Liver (tissue), 9 donors: Measurements from ENCODE around the gene MIER1. TPM values are rescaled to one million over a fixed set of nuclear protein-coding genes. Genes with fewer than 3 reads are reported as not detected.

Experiments used
- DNase-seq: peaks from one replicate; pipeline ENCODE4 v3.0.0-alpha.2; 2017; ENCODE audit warnings: low spot score
- H3K27ac ChIP-seq, 2 donors: one replicate each; pipeline ENCODE4 v1.7.0; 2013; ENCODE audit warnings: inconsistent platforms in 2 of 2, low read length in 2 of 2, control low read depth in 1 of 2, low read depth in 1 of 2, mild to moderate bottlenecking in 1 of 2
- H3K27me3 ChIP-seq, 4 donors: one replicate each; pipeline versions ENCODE4 v1.6.1 to v1.7.0; 2013; ENCODE audit warnings: low read length in 3 of 4, inconsistent platforms in 1 of 4, mild to moderate bottlenecking in 1 of 4, moderate library complexity in 1 of 4; ENCODE audit not compliant: control insufficient read depth in 4 of 4, insufficient read depth in 4 of 4
- H3K36me3 ChIP-seq, 4 donors: one replicate each; pipeline versions ENCODE4 v1.6.1 to v1.7.0; 2013; ENCODE audit warnings: low read length in 3 of 4, mild to moderate bottlenecking in 3 of 4, low read depth in 1 of 4, moderate library complexity in 1 of 4; ENCODE audit not compliant: control insufficient read depth in 4 of 4, insufficient read depth in 3 of 4
- H3K4me1 ChIP-seq, 4 donors: one replicate each; pipeline versions ENCODE4 v1.6.1 to v1.7.0; 2013; ENCODE audit warnings: low read length in 3 of 4, mild to moderate bottlenecking in 3 of 4, moderate library complexity in 1 of 4; ENCODE audit not compliant: control insufficient read depth in 4 of 4, insufficient read depth in 4 of 4
- H3K4me3 ChIP-seq, 3 donors: one replicate each; pipeline versions ENCODE4 v1.6.1 to v1.7.0; 2013; ENCODE audit warnings: low read length in 3 of 3, control low read depth in 1 of 3, low read depth in 1 of 3, mild to moderate bottlenecking in 1 of 3
- H3K9ac ChIP-seq, 2 donors: one replicate each; pipeline ENCODE4 v1.7.0; 2013; ENCODE audit warnings: low read length in 2 of 2, mild to moderate bottlenecking in 2 of 2, moderate library complexity in 2 of 2, control low read depth in 1 of 2, low read depth in 1 of 2
- H3K9me3 ChIP-seq, 4 donors: one replicate each; pipeline versions ENCODE4 v1.6.1 to v1.7.0; 2013; ENCODE audit warnings: low read length in 3 of 4; ENCODE audit not compliant: control insufficient read depth in 4 of 4
- ATF3 ChIP-seq: IDR thresholded peaks from 2 replicates; pipeline ENCODE4 v1.6.1; 2016; ENCODE audit warnings: antibody characterized with exemption
- CTCF ChIP-seq: fragments of 150-350 bp; IDR thresholded peaks from 2 replicates; pipeline ENCODE4 v1.5.1; 2017; ENCODE audit warnings: improper control_type of control experiment, low read depth, low read length; ENCODE audit not compliant: missing input control
- EGR1 ChIP-seq, 2 donors: IDR thresholded peaks; 2 replicates each; pipeline ENCODE4 v1.6.1; 2016 to 2018; ENCODE audit warnings: antibody characterized with exemption in 2 of 2, low read depth in 2 of 2
- FOXA1 ChIP-seq: IDR thresholded peaks from 2 replicates; pipeline ENCODE4 v1.6.1; 2016; ENCODE audit warnings: antibody characterized with exemption
- FOXA2 ChIP-seq: IDR thresholded peaks from 2 replicates; pipeline ENCODE4 v1.6.1; 2016; ENCODE audit warnings: antibody characterized with exemption
- GABPA ChIP-seq, 2 donors: IDR thresholded peaks in 1 of 2; conservative IDR thresholded peaks in 1 of 2; 2 replicates each; pipeline ENCODE4 v1.6.1; 2016; ENCODE audit warnings: antibody characterized with exemption in 2 of 2, mild to moderate bottlenecking in 1 of 2, moderate library complexity in 1 of 2
- HNF4A ChIP-seq, 2 donors: conservative IDR thresholded peaks; 2 replicates each; pipeline ENCODE4 v1.6.1; 2016; ENCODE audit warnings: antibody characterized with exemption in 2 of 2, mild to moderate bottlenecking in 2 of 2
- HNF4G ChIP-seq: IDR thresholded peaks from 2 replicates; pipeline ENCODE4 v1.6.1; 2016; ENCODE audit warnings: antibody characterized with exemption
- JUND ChIP-seq, 2 donors: IDR thresholded peaks; 2 replicates each; pipeline ENCODE4 v1.6.1; 2016; ENCODE audit warnings: antibody characterized with exemption in 2 of 2
- MAX ChIP-seq: IDR thresholded peaks from 2 replicates; pipeline ENCODE4 v1.6.1; 2016; ENCODE audit warnings: antibody characterized with exemption
- NR2F2 ChIP-seq: IDR thresholded peaks from 2 replicates; pipeline ENCODE4 v1.6.1; 2016; ENCODE audit warnings: antibody characterized with exemption
- RAD21 ChIP-seq, 2 donors: IDR thresholded peaks; 2 replicates each; pipeline ENCODE4 v1.6.1; 2016; ENCODE audit warnings: antibody characterized with exemption in 2 of 2, mild to moderate bottlenecking in 2 of 2
- REST ChIP-seq: IDR thresholded peaks from 2 replicates; pipeline ENCODE4 v1.6.1; 2016; ENCODE audit warnings: antibody characterized with exemption, mild to moderate bottlenecking
- SP1 ChIP-seq: IDR thresholded peaks from 2 replicates; pipeline ENCODE4 v1.6.1; 2018; ENCODE audit warnings: antibody characterized with exemption, mild to moderate bottlenecking
- TAF1 ChIP-seq: conservative IDR thresholded peaks from 2 replicates; pipeline ENCODE4 v1.6.1; 2016; ENCODE audit warnings: antibody characterized with exemption, mild to moderate bottlenecking
- YY1 ChIP-seq: IDR thresholded peaks from 2 replicates; pipeline ENCODE4 v1.6.1; 2016; ENCODE audit warnings: antibody characterized with exemption, mild to moderate bottlenecking
- WGBS: extraction: QIAGEN DNeasy Blood & Tissue Kit; methylation state at CpG from one replicate; pipeline ENCODE4 v1.1.7; 2013; 5-methylcytosine and 5-hydroxymethylcytosine counted together
- polyA plus RNA-seq, 2 donors: library from polyadenylated mRNA; stranded (reverse) in 1 of 2; unstranded in 1 of 2; fragments of 200-250 nt in 1 of 2; fragments of >200 nt in 1 of 2; fragmentation: Nextera tagmentation in 1 of 2; extraction: Ambion mirVana in 1 of 2; gene quantifications; one replicate each; pipeline versions ENCODE4 v1.2.1 to v1.2.3, GENCODE V29; 2013 to 2015
- total RNA-seq, 2 donors: library from RNA; depleted of rRNA; stranded (reverse); fragments of >200 nt; gene quantifications; one replicate each; pipeline ENCODE4 v1.2.3, GENCODE V29; 2014
- donor health status: healthy.
- donor health status: healthy.
- donor health status: healthy.
- donor health status: healthy.
- donor health status: healthy.

MIER1 gene
- total and polyA plus RNA-seq, 4 donors: 7.3 to 23.2 (median 16.6) TPM

- TF ChIP-seq CTCF (no peak), ATF3 (no peak), YY1 (no peak), RAD21 (IDR thresholded peaks at IDR 0.05) (no peak), JUND (IDR thresholded peaks at IDR 0.05) (no peak), FOXA2 (no peak), HNF4G (no peak), HNF4A (conservative IDR thresholded peaks at IDR 0.05) (no peak), EGR1 (IDR thresholded peaks at IDR 0.05; ENCODE audit: low read depth in 2 of 2) (no peak), SP1 (no peak), TAF1 (no peak)
Measured at GRCh38 chr1:66998972-66999371, 74.2 kb downstream of the MIER1 start (continued).

GRCh38 chr1:66999640-67000400 lies 75.0 kb downstream of the MIER1 start:
- no peak for DNase-seq
- no peak overlapping the region for H3K27ac ChIP-seq

More at GRCh38 chr1:66999640-67000400, 75.0 kb downstream of the MIER1 start:
- peaks cover 7 to 38% (median 22%) of the 10 kb centered on the region in 4 donors for H3K36me3 ChIP-seq
- no peaks in the 10 kb centered on the region for H3K9me3 ChIP-seq
- no peak overlapping the region for H3K4me3 ChIP-seq
- no peak for TF ChIP-seq GABPA (IDR thresholded peaks at IDR 0.05 in 1 of 2, conservative IDR thresholded peaks at IDR 0.05 in 1 of 2)
- TF ChIP-seq RAD21 (IDR thresholded peaks at IDR 0.05): no peak
- no peak for TF ChIP-seq TAF1
- no peak for TF ChIP-seq NR2F2
- no peak for TF ChIP-seq SP1
- TF ChIP-seq REST: no peak
- TF ChIP-seq FOXA1: no peak
- TF ChIP-seq MAX: no peak
- WGBS: 91% methylated on average over 7 of the region's 7 CpGs
- H3K27me3 ChIP-seq: no peaks in the 10 kb centered on the region
- no peaks in the 10 kb centered on the region for H3K4me1 ChIP-seq
- H3K9ac ChIP-seq: no peak overlapping the region
